ENCODE measurements around the gene CCDC91. TPM values are rescaled to one million over a fixed set of nuclear protein-coding genes. Genes with fewer than 3 reads are reported as not detected.
"Not testable (repeated sequence)": the region's sequence is repeated elsewhere in the genome, so short reads cannot be mapped to it uniquely, and the experiment has no call there.

The CCDC91 gene
- total and polyA plus RNA-seq, 9 of the 15 experiments (the other 6 are each of a cell fraction or from before 2014, with no cell fraction given) = 10.1 to 31.1 (median 26.3) TPM

- Histone ChIP-seq H3K9me1 (ENCODE audit: control insufficient read depth, insufficient read depth, low read length) (no peaks in the 10 kb centered on the region), H3K4me1 (replicated peaks in 1 of 2; ENCODE audit: control insufficient read depth in 2 of 2, insufficient read depth in 2 of 2, low read length in 2 of 2) (no peaks in the 10 kb centered on the region), H4K20me1 (replicated peaks; ENCODE audit: control insufficient read depth, insufficient read depth, low read length) (no peaks in the 10 kb centered on the region), H3K79me2 (ENCODE audit: control insufficient read depth, insufficient read depth, low read length) (no peaks in the 10 kb centered on the region), H3K9me3 (replicated peaks; ENCODE audit: control insufficient read depth, insufficient read depth, low read depth, low read length) (no peaks in the 10 kb centered on the region), H3K9ac (ENCODE audit: insufficient read depth in 1 of 2, low read depth in 2 of 2, low read length in 2 of 2) (no peak overlapping the region), H3K36me3 (ENCODE audit: control insufficient read depth, insufficient read depth, low read length) (no peaks in the 10 kb centered on the region), H2AFZ (ENCODE audit: low read depth, low read length) (no peak overlapping the region), H3K27ac (ENCODE audit: extremely low read depth, low read depth, low read length) (no peak overlapping the region), H3K4me2 (ENCODE audit: insufficient read depth, low read length) (no peak overlapping the region), H3K27me3 (ENCODE audit: control insufficient read depth in 2 of 2, insufficient read depth in 2 of 2, low read length in 2 of 2) (no peaks in the 10 kb centered on the region), H3K4me3 (no peak overlapping the region)
- 0 out of 4 replicates have a peak, but pooled peaks of 1 of the 2 experiments have one; percentile 9 for TF ChIP-seq RAD21 (CRISPR knock-in tag; conservative IDR thresholded peaks at IDR 0.05 in 1 of 2, IDR thresholded peaks at IDR 0.05 in 1 of 2)
- no peak for TF ChIP-seq RBM17 (IDR thresholded peaks at IDR 0.05; ENCODE audit: borderline replicate concordance, low read depth, low read length)
- BruUV-seq (replicated peaks) = no TSS peak
- intact Hi-C loops (cut with micrococcal nuclease) = no loop called here
- no peak for FAIRE-seq
- no peak for ATAC-seq
- no peak for DNase-seq (ENCODE audit: extremely low read depth in 1 of 4, low spot score in 3 of 4)
- in situ Hi-C loops (cut with MboI) = no loop called here
- ChIA-PET CTCF (ENCODE audit: low intra/inter-chr PET ratio) (no interaction called here), POLR2A (no interaction called here)
Measured at GRCh38 chr12:28463396-28463795, 273.1 kb downstream of the CCDC91 start.

DNA sequence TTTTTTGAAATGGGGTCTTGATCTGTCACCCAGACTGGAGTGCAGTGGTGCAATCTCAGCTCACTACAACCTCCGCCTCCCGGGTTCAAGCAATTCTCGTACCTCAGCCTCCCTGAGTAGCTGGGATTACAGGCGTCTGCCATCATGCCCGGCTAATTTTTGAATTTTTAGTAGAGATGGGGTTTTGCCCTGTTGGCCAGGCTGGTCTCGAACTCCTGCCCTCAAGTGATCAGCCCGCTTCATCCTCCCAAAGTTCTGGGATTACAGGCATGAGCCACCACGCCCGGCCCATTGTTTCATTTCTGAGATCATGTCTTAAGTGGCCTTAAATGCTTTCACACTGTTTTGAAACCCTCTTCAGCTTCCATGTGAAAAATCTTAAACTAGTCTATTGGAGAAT is 281.5 kb downstream of the CCDC91 start:
- H3K79me2 ChIP-seq (ENCODE audit: control insufficient read depth, insufficient read depth, low read length); H3K9ac ChIP-seq (ENCODE audit: insufficient read depth in 1 of 2, low read depth in 2 of 2, low read length in 2 of 2); CTCF ChIA-PET (ENCODE audit: low intra/inter-chr PET ratio); H3K4me3 ChIP-seq; H3K4me2 ChIP-seq (ENCODE audit: insufficient read depth, low read length); H3K4me1 ChIP-seq (replicated peaks in 1 of 2; ENCODE audit: control insufficient read depth in 2 of 2, insufficient read depth in 2 of 2, low read length in 2 of 2); H2AFZ ChIP-seq (ENCODE audit: low read depth, low read length); H3K9me1 ChIP-seq (ENCODE audit: control insufficient read depth, insufficient read depth, low read length); H3K27ac ChIP-seq (ENCODE audit: extremely low read depth, low read depth, low read length); BruUV-seq (replicated peaks); ATAC-seq; H4K20me1 ChIP-seq (replicated peaks; ENCODE audit: control insufficient read depth, insufficient read depth, low read length); DNase-seq (ENCODE audit: extremely low read depth in 1 of 4, low spot score in 3 of 4); POLR2A ChIA-PET; H3K9me3 ChIP-seq (replicated peaks; ENCODE audit: control insufficient read depth, insufficient read depth, low read depth, low read length); in situ Hi-C loops (cut with MboI); H3K27me3 ChIP-seq (ENCODE audit: control insufficient read depth in 2 of 2, insufficient read depth in 2 of 2, low read length in 2 of 2); FAIRE-seq; H3K36me3 ChIP-seq (ENCODE audit: control insufficient read depth, insufficient read depth, low read length); intact Hi-C loops (cut with micrococcal nuclease): not testable (repeated sequence)
- 84% methylated on average over 8 of the region's 9 CpGs for WGBS (ENCODE audit: insufficient coverage, low coverage, missing lambda C conversion rate)

DNA sequence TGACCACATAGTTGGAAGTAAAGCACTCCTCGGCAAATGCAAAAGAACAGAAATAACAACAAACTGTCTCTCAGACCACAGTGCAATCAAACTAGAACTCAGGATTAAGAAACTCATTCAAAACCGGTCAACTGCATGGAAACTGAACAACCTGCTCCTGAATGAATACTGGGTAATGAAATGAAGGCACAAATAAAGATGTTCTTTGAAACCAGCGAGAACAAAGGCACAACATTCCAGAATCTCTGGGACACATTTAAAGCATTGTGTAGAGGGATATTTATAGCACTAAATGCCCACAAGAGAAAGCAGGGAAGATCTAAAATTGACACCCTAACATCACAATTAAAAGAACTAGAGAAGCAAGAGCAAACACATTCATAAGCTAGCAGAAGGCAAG is 285.9 kb downstream of the CCDC91 start:
- H4K20me1 ChIP-seq (replicated peaks; ENCODE audit: control insufficient read depth, insufficient read depth, low read length); POLR2A ChIA-PET; CTCF ChIA-PET (ENCODE audit: low intra/inter-chr PET ratio); H3K9me1 ChIP-seq (ENCODE audit: control insufficient read depth, insufficient read depth, low read length); H3K27ac ChIP-seq (ENCODE audit: extremely low read depth, low read depth, low read length); H3K27me3 ChIP-seq (ENCODE audit: control insufficient read depth in 2 of 2, insufficient read depth in 2 of 2, low read length in 2 of 2); H3K4me3 ChIP-seq; H3K9ac ChIP-seq (ENCODE audit: insufficient read depth in 1 of 2, low read depth in 2 of 2, low read length in 2 of 2); H3K9me3 ChIP-seq (replicated peaks; ENCODE audit: control insufficient read depth, insufficient read depth, low read depth, low read length); ATAC-seq; H3K79me2 ChIP-seq (ENCODE audit: control insufficient read depth, insufficient read depth, low read length); DNase-seq (ENCODE audit: extremely low read depth in 1 of 4, low spot score in 3 of 4); H2AFZ ChIP-seq (ENCODE audit: low read depth, low read length); H3K36me3 ChIP-seq (ENCODE audit: control insufficient read depth, insufficient read depth, low read length); FAIRE-seq; H3K4me1 ChIP-seq (replicated peaks in 1 of 2; ENCODE audit: control insufficient read depth in 2 of 2, insufficient read depth in 2 of 2, low read length in 2 of 2); in situ Hi-C loops (cut with MboI); BruUV-seq (replicated peaks); intact Hi-C loops (cut with micrococcal nuclease); H3K4me2 ChIP-seq (ENCODE audit: insufficient read depth, low read length): not testable (repeated sequence)
- 50% methylated on average over 3 of the region's 3 CpGs for WGBS (ENCODE audit: insufficient coverage, low coverage, missing lambda C conversion rate)
